PC-3 (cell line): ENCODE measurements around the gene VAPB. TPM values are rescaled to one million over a fixed set of nuclear protein-coding genes. Genes with fewer than 3 reads are reported as not detected.

ENCODE experiments used
- ATAC-seq: fragments of 200-7000 bp; cut with Tn5 transposase; 2 replicates; pipeline ENCODE4 v1.9.1; 2020; ENCODE audit warnings: mild to moderate bottlenecking, moderate library complexity
- BruUV-seq: library from RNA; stranded (reverse); fragments of 400-500 nt; replicated peaks from 2 replicates; lab custom pipeline; 2021; lab: Mats Ljungman, UMichigan
- CTCF ChIA-PET: fragments of 300-600 bp; sonication (Branson Sonifier 250); formaldehyde crosslinking; loops from one replicate; lab custom pipeline; 2022; ENCODE audit warnings: antibody characterized with exemption; lab: Charles Lee
- POLR2A ChIA-PET: fragments of 300-600 bp; sonication (Branson Sonifier 250); formaldehyde crosslinking; loops from one replicate; lab custom pipeline; 2022; ENCODE audit warnings: antibody characterized with exemption; ENCODE audit not compliant: unreplicated experiment; lab: Charles Lee
- DNase-seq: peaks from one replicate; pipeline ENCODE4 v3.0.0-alpha.2; 2015
- H2AFZ ChIP-seq: fragments of 300-600 bp; sonication (generic); 2 replicates; pipeline ENCODE4 v1.6.0; 2016; ENCODE audit warnings: antibody characterized with exemption, low read length
- H3F3A ChIP-seq: fragments of 300-600 bp; sonication (generic); one replicate; pipeline ENCODE4 v1.6.0; 2017; ENCODE audit warnings: antibody characterized with exemption, low read length, control low read depth, mild to moderate bottlenecking; ENCODE audit not compliant: unreplicated experiment
- H3K27ac ChIP-seq: fragments of 300-600 bp; sonication (generic); 2 replicates; pipeline ENCODE4 v1.5.1; 2016; ENCODE audit warnings: mild to moderate bottlenecking, low read length
- H3K27me3 ChIP-seq: fragments of 300-600 bp; sonication (generic); 2 replicates; pipeline ENCODE4 v1.6.1; 2016; ENCODE audit warnings: low read length, mixed read lengths
- H3K36me3 ChIP-seq: fragments of 300-600 bp; sonication (generic); 2 replicates; pipeline ENCODE4 v1.6.1; 2016; ENCODE audit warnings: low read depth, mixed run types, low read length, mixed read lengths
- H3K4me1 ChIP-seq: fragments of 300-600 bp; sonication (generic); 2 replicates; pipeline ENCODE4 v1.5.1; 2016; ENCODE audit warnings: low read length; ENCODE audit not compliant: insufficient read depth
- H3K4me2 ChIP-seq: fragments of 300-600 bp; sonication (generic); 2 replicates; pipeline ENCODE4 v1.6.0; 2016; ENCODE audit warnings: low read length
- H3K4me3 ChIP-seq: fragments of 300-600 bp; sonication (generic); 2 replicates; pipeline ENCODE4 v1.5.1; 2016; ENCODE audit warnings: mild to moderate bottlenecking, low read length, mixed read lengths
- H3K79me2 ChIP-seq: fragments of 300-600 bp; sonication (generic); 2 replicates; pipeline ENCODE4 v1.6.1; 2017; ENCODE audit warnings: low read length, mixed read lengths
- H3K9ac ChIP-seq: fragments of 300-600 bp; sonication (generic); 2 replicates; pipeline ENCODE4 v1.6.0; 2016; ENCODE audit warnings: mild to moderate bottlenecking, low read length
- H3K9me2 ChIP-seq: fragments of 300-600 bp; sonication (generic); replicated peaks from 2 replicates; pipeline ENCODE4 v1.6.1; 2016; ENCODE audit warnings: mixed run types, low read length, mixed read lengths
- H3K9me3 ChIP-seq: fragments of 300-600 bp; sonication (generic); 2 replicates; pipeline ENCODE4 v1.6.1; 2016; ENCODE audit warnings: low read length, mixed read lengths
- H4K20me1 ChIP-seq: fragments of 300-600 bp; sonication (generic); 2 replicates; pipeline ENCODE4 v1.6.1; 2016; ENCODE audit warnings: low read length, mixed read lengths
- CTCF ChIP-seq: fragments of 300-600 bp; sonication (generic); conservative IDR thresholded peaks from 2 replicates; pipeline ENCODE4 v1.5.1; 2017; ENCODE audit warnings: antibody characterized with exemption, low read depth, mild to moderate bottlenecking, low read length
- EZH2 ChIP-seq: fragments of 300-600 bp; sonication (generic); IDR thresholded peaks from one replicate; pipeline ENCODE4 v1.6.1; 2017; ENCODE audit warnings: antibody characterized with exemption, mild to moderate bottlenecking, low read length; ENCODE audit not compliant: unreplicated experiment
- EZH2phosphoT487 ChIP-seq: fragments of 300-600 bp; sonication (generic); IDR thresholded peaks from 2 replicates; pipeline ENCODE4 v1.6.1; 2018; ENCODE audit warnings: mild to moderate bottlenecking, antibody characterized with exemption, low read length, borderline replicate concordance
- intact Hi-C: fragments of 100-400 bp; cut with micrococcal nuclease; formaldehyde crosslinking; loops from 2 replicates; pipeline ENCODE4 v1.9.0; 2023
- total RNA-seq: library from RNA; depleted of rRNA; stranded (reverse); fragments of >200 nt; gene quantifications from 2 replicates; pipeline ENCODE4 v1.2.3, GENCODE V29; 2014

The VAPB gene
- total RNA-seq, 1 experiment from 2014 or later, result 16.5 TPM

DNA sequence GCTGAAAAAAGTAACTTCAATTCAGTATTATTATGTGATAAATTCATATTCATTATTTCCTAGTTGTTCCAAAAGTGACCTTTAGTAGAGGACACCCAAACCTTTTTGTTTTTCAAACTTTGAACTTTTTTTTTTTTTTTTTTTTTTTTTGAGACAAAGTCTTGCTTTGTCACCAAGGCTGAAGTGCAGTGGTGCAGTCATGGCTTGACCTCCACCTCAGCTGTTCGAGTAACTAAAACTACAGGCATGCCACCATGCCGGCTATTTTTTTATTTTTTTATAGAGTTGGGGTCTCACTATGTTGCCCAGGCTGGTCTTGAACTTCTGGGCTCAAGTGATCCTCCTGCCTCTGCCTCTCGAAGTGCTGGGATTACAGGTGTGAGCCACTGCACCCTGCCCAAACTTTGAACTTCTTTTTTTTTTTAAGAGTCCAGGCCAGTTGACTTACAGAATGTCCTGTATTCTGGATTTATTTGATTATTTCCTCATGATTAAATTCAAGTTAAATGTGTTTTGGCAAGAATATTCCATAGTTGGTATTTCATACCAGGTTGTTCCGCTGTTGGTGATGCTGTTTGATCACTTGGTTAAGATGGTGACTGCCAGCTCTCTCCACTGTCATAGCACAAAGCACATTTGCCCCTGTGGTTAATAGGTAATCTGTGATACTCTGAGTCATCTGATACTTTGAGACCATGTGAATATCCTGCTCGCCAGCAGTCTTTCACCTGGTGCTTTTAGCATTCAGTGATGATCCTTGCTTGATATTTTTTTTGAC lies 48.0 kb downstream of the VAPB start:
- Histone ChIP-seq H3K9me2 (no peaks in the 10 kb centered on the region), H3K4me3 (no peak overlapping the region), H3F3A (no peaks in the 10 kb centered on the region), H2AFZ (no peak overlapping the region), H3K9ac (no peak overlapping the region), H4K20me1 (peaks cover 7% of the 10 kb centered on the region; the same call in 1 of the 2 replicates), H3K4me1 (peaks cover 9% of the 10 kb centered on the region; the same call in 1 of the 2 replicates), H3K79me2 (peaks cover 92% of the 10 kb centered on the region), H3K9me3 (no peaks in the 10 kb centered on the region), H3K27ac (no peak overlapping the region), H3K36me3 (peaks cover 29% of the 10 kb centered on the region; the same call in 1 of the 2 replicates), H3K4me2 (no peak overlapping the region), H3K27me3 (no peaks in the 10 kb centered on the region)
- intact Hi-C loops, result no loop called here
- DNase-seq, result peak; percentile 36
- ChIA-PET CTCF (interaction anchor here (0.7 kb wide), 1 partner anchor 8 kb away, joined by 3 read pairs; no protein-coding TSS in a partner anchor), POLR2A (no interaction called here)
- no peak for ATAC-seq
- no TSS peak for BruUV-seq
- TF ChIP-seq EZH2 (no peak), EZH2phosphoT487 (no peak), CTCF (no peak)

DNA sequence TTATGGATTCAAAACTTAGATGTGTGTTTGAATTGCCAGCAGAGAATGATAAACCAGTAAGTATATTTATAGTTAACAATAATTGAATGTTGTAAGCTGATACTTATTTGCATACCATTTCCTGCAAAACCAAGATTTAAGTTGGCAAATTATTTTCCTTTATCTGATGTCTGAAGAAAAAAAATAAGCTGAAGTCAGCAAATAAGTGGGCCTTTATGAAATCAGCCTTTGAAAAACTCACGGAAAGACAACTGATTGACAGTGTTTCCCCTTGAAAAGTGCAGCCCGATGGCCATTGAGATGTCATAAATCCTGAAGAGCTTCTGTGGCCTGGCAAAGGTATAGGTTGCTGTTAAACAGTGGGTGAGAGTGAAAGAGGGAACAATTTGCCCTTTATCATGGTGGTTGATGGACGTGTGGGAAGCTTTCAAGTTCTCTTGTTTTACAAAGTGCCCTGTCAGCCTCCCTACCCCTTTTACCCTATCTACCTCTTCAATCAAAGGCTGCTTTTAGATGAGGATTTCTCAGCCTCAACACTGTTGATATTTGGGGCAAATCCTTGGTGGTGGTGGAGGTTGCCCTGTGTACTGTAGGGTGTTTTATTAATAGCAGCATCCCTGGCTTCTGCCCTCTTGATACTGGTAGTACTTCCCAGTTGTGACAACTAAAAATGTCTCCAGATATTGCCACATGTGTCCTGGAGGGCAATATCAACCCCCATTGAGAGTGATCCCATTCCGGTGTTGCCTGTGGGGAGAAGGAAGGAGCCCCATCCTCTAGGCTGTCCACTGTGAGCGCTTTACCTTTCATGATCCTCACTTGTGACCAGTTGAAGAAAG lies 50.2 kb downstream of the VAPB start:
- H3F3A ChIP-seq, result no peaks in the 10 kb centered on the region
- ChIA-PET CTCF (no interaction called here), POLR2A (no interaction called here)
- H3K4me3 ChIP-seq, result no peak overlapping the region
- no peak overlapping the region for H3K27ac ChIP-seq
- peaks cover 71% of the 10 kb centered on the region for H3K79me2 ChIP-seq
- H3K27me3 ChIP-seq, result no peaks in the 10 kb centered on the region
- BruUV-seq, result no TSS peak
- TF ChIP-seq CTCF (no peak), EZH2 (no peak), EZH2phosphoT487 (no peak)
- ATAC-seq, result no peak
- no peaks in the 10 kb centered on the region for H3K4me1 ChIP-seq
- H4K20me1 ChIP-seq, result no peaks in the 10 kb centered on the region
- no peaks in the 10 kb centered on the region for H3K9me2 ChIP-seq
- H3K9me3 ChIP-seq, result no peaks in the 10 kb centered on the region
- no peak overlapping the region for H3K4me2 ChIP-seq
- DNase-seq, result no peak
- H2AFZ ChIP-seq, result no peak overlapping the region
- H3K36me3 ChIP-seq, result peaks cover 30% of the 10 kb centered on the region; the same call in 1 of the 2 replicates
- H3K9ac ChIP-seq, result no peak overlapping the region
- intact Hi-C loops, result no loop called here
